A549 (cell line): ENCODE data around the gene TMEM108. TPM values are rescaled to one million over a fixed set of nuclear protein-coding genes. Genes with fewer than 3 reads are reported as not detected.

Experiments
- ATAC-seq, 2 experiments: fragments of 200-7000 bp in 1 of 2; fragments of >200 bp in 1 of 2; cut with Nextera tagmentation in 1 of 2; cut with Tn5 transposase in 1 of 2; 3 replicates each; pipeline versions ENCODE4 v1.8.0 to v1.9.1; 2018 to 2020; ENCODE audit warnings: mild to moderate bottlenecking in 1 of 2, moderate library complexity in 1 of 2
- CTCF ChIA-PET: fragments of 300-600 bp; sonication (Branson Sonifier 250); formaldehyde crosslinking; extraction: SDS; loops from one replicate; lab custom pipeline; 2021; ENCODE audit warnings: antibody characterized with exemption, inconsistent platforms; lab: Yijun Ruan, JAX
- POLR2A ChIA-PET: fragments of 350-600 bp; formaldehyde crosslinking; extraction: SDS; loops from one replicate; lab custom pipeline; 2021; ENCODE audit warnings: antibody characterized with exemption, inconsistent platforms; lab: Yijun Ruan, JAX
- DNase-seq, 2 experiments: peaks; one replicate each; pipeline versions ENCODE4 v3.0.0 to v3.0.0-alpha.2; 2011 to 2016; ENCODE audit warnings: low read depth in 1 of 2, low spot score in 1 of 2
- FAIRE-seq: peaks from 2 replicates; lab custom pipeline; 2011; peaks lifted over from hg19 to GRCh38; lab: Jason Lieb, UNC
- H3K27ac ChIP-seq, 2 experiments: fragments of >200 bp; sonication (Bioruptor Twin); formaldehyde crosslinking; 3 replicates each; pipeline ENCODE4 v1.5.1; 2016 to 2017
- H3K4me1 ChIP-seq: fragments of >200 bp; sonication (Bioruptor Twin); formaldehyde crosslinking; 3 replicates; pipeline ENCODE4 v1.6.1; 2016
- H3K4me2 ChIP-seq: fragments of >200 bp; sonication (Bioruptor Twin); formaldehyde crosslinking; 3 replicates; pipeline ENCODE4 v1.6.1; 2016
- H3K4me3 ChIP-seq: fragments of >200 bp; sonication (Bioruptor Twin); formaldehyde crosslinking; 3 replicates; pipeline ENCODE4 v1.5.1; 2016
- H3K9me3 ChIP-seq: fragments of >200 bp; sonication (Bioruptor Twin); formaldehyde crosslinking; 3 replicates; pipeline ENCODE4 v1.6.1; 2016
- BHLHE40 ChIP-seq: IDR thresholded peaks from 2 replicates; pipeline ENCODE4 v1.6.1; 2012; ENCODE audit warnings: low read depth, low read length, inconsistent platforms
- CBX2 ChIP-seq: fragments of 200-600 bp; sonication (generic); IDR thresholded peaks from 2 replicates; pipeline ENCODE4 v1.6.1; 2016; ENCODE audit warnings: low read depth, mild to moderate bottlenecking, borderline replicate concordance
- CBX8 ChIP-seq: fragments of 200-600 bp; sonication (generic); IDR thresholded peaks from 2 replicates; pipeline ENCODE4 v1.6.1; 2016
- CEBPB ChIP-seq, 2 experiments: fragments of >200 bp in 1 of 2; sonication (Bioruptor Twin) in 1 of 2; formaldehyde crosslinking in 1 of 2; IDR thresholded peaks; 2 replicates each; pipeline ENCODE4 v1.6.1; 2012 to 2016
- CHD2 ChIP-seq: fragments of 150-350 bp; IDR thresholded peaks from 2 replicates; pipeline ENCODE4 v1.6.1; 2014; ENCODE audit warnings: low read length; ENCODE audit not compliant: partially characterized antibody
- CHD4 ChIP-seq: fragments of 200-600 bp; sonication (generic); IDR thresholded peaks from 2 replicates; pipeline ENCODE4 v1.6.1; 2016; ENCODE audit warnings: antibody characterized with exemption, mild to moderate bottlenecking, borderline replicate concordance
- EP300 ChIP-seq, 2 experiments: fragments of >200 bp; sonication (Bioruptor Twin); formaldehyde crosslinking; IDR thresholded peaks; 2 replicates in 1 of 2; 3 replicates in 1 of 2; pipeline ENCODE4 v1.6.1; 2016 to 2017
- ESRRA ChIP-seq: fragments of 150-350 bp; IDR thresholded peaks from 2 replicates; pipeline ENCODE4 v1.6.1; 2014; ENCODE audit warnings: mild to moderate bottlenecking, low read length, borderline replicate concordance
- FOSB ChIP-seq: fragments of 250-450 bp; sonication (Bioruptor Pico); IDR thresholded peaks from 2 replicates; pipeline ENCODE4 v1.5.0; 2020; ENCODE audit warnings: mild to moderate bottlenecking, moderate library complexity
- FOXS1 ChIP-seq: fragments of 250-450 bp; sonication (Bioruptor Pico); IDR thresholded peaks from 2 replicates; pipeline ENCODE4 v1.5.0; 2020; ENCODE audit warnings: mild to moderate bottlenecking, moderate library complexity
- JUN ChIP-seq, 2 experiments: fragments of >200 bp; sonication (Bioruptor Twin); formaldehyde crosslinking; IDR thresholded peaks; 2 replicates in 1 of 2; 3 replicates in 1 of 2; pipeline ENCODE4 v1.6.1; 2016 to 2017
- JUNB ChIP-seq: fragments of >200 bp; sonication (Bioruptor Twin); formaldehyde crosslinking; IDR thresholded peaks from 2 replicates; pipeline ENCODE4 v1.6.1; 2016
- KDM1A ChIP-seq: fragments of 200-600 bp; sonication (generic); IDR thresholded peaks from 2 replicates; pipeline ENCODE4 v1.6.1; 2016; ENCODE audit warnings: low read depth, mild to moderate bottlenecking
- MAFK ChIP-seq: fragments of 450-650 bp; IDR thresholded peaks from 2 replicates; pipeline ENCODE4 v1.6.1; 2014; ENCODE audit not compliant: partially characterized antibody
- MAZ ChIP-seq: fragments of 150-350 bp; IDR thresholded peaks from 2 replicates; pipeline ENCODE4 v1.6.1; 2014; ENCODE audit warnings: antibody characterized with exemption, low read depth, low read length, borderline replicate concordance
- MYC ChIP-seq: IDR thresholded peaks from 2 replicates; pipeline ENCODE4 v1.6.1; 2012; ENCODE audit warnings: mild to moderate bottlenecking, inconsistent platforms, low read length, improper control_type of control experiment, borderline replicate concordance
- NR3C1 ChIP-seq: fragments of >200 bp; sonication (Bioruptor Twin); formaldehyde crosslinking; IDR thresholded peaks from 3 replicates; pipeline ENCODE4 v1.6.1; 2017
- POLR2A ChIP-seq: IDR thresholded peaks from 2 replicates; pipeline ENCODE4 v1.6.1; 2012; ENCODE audit warnings: mild to moderate bottlenecking, low read length
- RFX5 ChIP-seq: fragments of 450-650 bp; IDR thresholded peaks from 2 replicates; pipeline ENCODE4 v1.7.1; 2014; ENCODE audit warnings: antibody characterized with exemption, mild to moderate bottlenecking, moderate library complexity
- RNF2 ChIP-seq: fragments of 200-600 bp; sonication (generic); IDR thresholded peaks from 2 replicates; pipeline ENCODE4 v1.6.1; 2016; ENCODE audit warnings: low read depth, mild to moderate bottlenecking, antibody characterized with exemption, moderate library complexity, borderline replicate concordance
- TFCP2L1 ChIP-seq: fragments of 250-450 bp; sonication (Bioruptor Pico); IDR thresholded peaks from 2 replicates; pipeline ENCODE4 v1.5.0; 2021; ENCODE audit warnings: mild to moderate bottlenecking
- ZSCAN20 ChIP-seq: fragments of 250-450 bp; sonication (Bioruptor Pico); IDR thresholded peaks from 2 replicates; pipeline ENCODE4 v1.8.0; 2022; ENCODE audit warnings: mild to moderate bottlenecking, moderate library complexity
- WGBS: methylation state at CpG from one replicate; pipeline ENCODE4 v1.1.6; 2017; ENCODE audit errors: missing lambda C conversion rate; 5-methylcytosine and 5-hydroxymethylcytosine counted together
- polyA plus RNA-seq, 4 experiments: library from polyadenylated mRNA; depleted of rRNA in 3 of 4; stranded (reverse); fragments of >200 nt; fragmentation: RNase III in 1 of 4; extraction: RNeasy Plus Mini Kit Qiagen cat#74134 plus additional on column Dnase treatment in 1 of 4; gene quantifications; 2 replicates in 3 of 4; 3 replicates in 1 of 4; pipeline ENCODE4 v1.2.3, GENCODE V29; 2011 to 2017
- TF ChIP-seq, protein P1 (sequence below): fragments of >200 bp; sonication (Bioruptor Twin); formaldehyde crosslinking; IDR thresholded peaks from 2 replicates; pipeline ENCODE4 v1.6.1; 2016
- TF ChIP-seq, protein P2 (sequence below): fragments of >200 bp; sonication (Bioruptor Twin); formaldehyde crosslinking; IDR thresholded peaks from 3 replicates; pipeline ENCODE4 v1.5.1; 2016
- TF ChIP-seq, protein P3 (sequence below): IDR thresholded peaks from 2 replicates; pipeline ENCODE4 v1.6.1; 2012; ENCODE audit warnings: low read depth, borderline replicate concordance
- TF ChIP-seq, protein P4 (sequence below): fragments of 450-650 bp; IDR thresholded peaks from 2 replicates; pipeline ENCODE4 v1.6.1; 2014; ENCODE audit warnings: antibody characterized with exemption
- TF ChIP-seq, protein P5 (sequence below): IDR thresholded peaks from 2 replicates; pipeline ENCODE4 v1.6.1; 2012
- TF ChIP-seq, protein P6 (sequence below): fragments of >200 bp; sonication (Bioruptor Twin); formaldehyde crosslinking; IDR thresholded peaks from 3 replicates; pipeline ENCODE4 v1.6.1; 2016
- TF ChIP-seq, protein P7 (sequence below): fragments of 250-450 bp; sonication (Bioruptor Pico); IDR thresholded peaks from 2 replicates; pipeline ENCODE4 v1.5.0; 2020; ENCODE audit warnings: low read depth, mild to moderate bottlenecking, moderate library complexity

Gene TMEM108
- polyA plus RNA-seq, 2 of the 4 experiments (the other 2 are of a cell fraction), result not detected

DNA sequence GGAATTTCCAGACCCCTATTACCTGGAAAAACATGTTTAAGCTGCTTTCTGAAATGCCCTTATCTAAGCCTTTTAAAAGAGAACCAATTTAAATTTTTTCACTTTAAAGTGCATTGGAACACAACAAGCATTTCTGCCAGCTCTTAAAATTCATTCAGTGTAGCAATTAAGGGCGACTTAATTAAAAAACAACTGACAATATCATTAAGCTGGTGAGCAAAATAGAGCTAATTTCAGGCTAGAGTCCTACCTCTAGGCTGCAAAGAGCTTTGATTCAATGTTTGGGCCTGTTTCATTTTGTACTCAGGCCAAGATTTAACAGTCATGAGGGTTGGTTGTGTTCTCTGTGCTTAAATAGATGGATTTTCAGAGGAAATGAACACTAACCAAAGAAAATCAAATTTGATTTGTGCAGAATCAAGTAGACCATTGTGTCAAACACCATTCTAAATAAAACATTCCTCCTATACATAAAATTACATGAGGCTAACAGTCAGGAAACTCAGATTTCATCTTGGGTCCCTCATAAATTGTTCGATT lies 114.6 kb downstream of the TMEM108 start:
- no peak overlapping the region for H3K4me2 ChIP-seq
- H3K27ac ChIP-seq, result no peak overlapping the region
- no peak overlapping the region for H3K4me3 ChIP-seq
- no peak for DNase-seq
- ChIA-PET POLR2A (no interaction called here), CTCF (interaction anchor here (0.8 kb wide), 1 partner anchor 111 kb away, joined by 3 read pairs; no protein-coding TSS in a partner anchor)
- 2% methylated on average over 2 of the region's 2 CpGs for WGBS
- TF ChIP-seq CEBPB (IDR thresholded peaks at IDR 0.05) (no peak), CBX2 (no peak), RFX5 (no peak), JUN (IDR thresholded peaks at IDR 0.05) (no peak), CHD2 (no peak), JUNB (no peak), ESRRA (no peak), POLR2A (no peak), EP300 (IDR thresholded peaks at IDR 0.05) (no peak), FOSB (no peak), MAZ (no peak)
- TF ChIP-seq, protein P1, sequence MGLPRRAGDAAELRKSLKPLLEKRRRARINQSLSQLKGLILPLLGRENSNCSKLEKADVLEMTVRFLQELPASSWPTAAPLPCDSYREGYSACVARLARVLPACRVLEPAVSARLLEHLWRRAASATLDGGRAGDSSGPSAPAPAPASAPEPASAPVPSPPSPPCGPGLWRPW, result no peak
- TF ChIP-seq, protein P2, sequence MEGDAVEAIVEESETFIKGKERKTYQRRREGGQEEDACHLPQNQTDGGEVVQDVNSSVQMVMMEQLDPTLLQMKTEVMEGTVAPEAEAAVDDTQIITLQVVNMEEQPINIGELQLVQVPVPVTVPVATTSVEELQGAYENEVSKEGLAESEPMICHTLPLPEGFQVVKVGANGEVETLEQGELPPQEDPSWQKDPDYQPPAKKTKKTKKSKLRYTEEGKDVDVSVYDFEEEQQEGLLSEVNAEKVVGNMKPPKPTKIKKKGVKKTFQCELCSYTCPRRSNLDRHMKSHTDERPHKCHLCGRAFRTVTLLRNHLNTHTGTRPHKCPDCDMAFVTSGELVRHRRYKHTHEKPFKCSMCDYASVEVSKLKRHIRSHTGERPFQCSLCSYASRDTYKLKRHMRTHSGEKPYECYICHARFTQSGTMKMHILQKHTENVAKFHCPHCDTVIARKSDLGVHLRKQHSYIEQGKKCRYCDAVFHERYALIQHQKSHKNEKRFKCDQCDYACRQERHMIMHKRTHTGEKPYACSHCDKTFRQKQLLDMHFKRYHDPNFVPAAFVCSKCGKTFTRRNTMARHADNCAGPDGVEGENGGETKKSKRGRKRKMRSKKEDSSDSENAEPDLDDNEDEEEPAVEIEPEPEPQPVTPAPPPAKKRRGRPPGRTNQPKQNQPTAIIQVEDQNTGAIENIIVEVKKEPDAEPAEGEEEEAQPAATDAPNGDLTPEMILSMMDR, result no peak
- TF ChIP-seq, protein P3, sequence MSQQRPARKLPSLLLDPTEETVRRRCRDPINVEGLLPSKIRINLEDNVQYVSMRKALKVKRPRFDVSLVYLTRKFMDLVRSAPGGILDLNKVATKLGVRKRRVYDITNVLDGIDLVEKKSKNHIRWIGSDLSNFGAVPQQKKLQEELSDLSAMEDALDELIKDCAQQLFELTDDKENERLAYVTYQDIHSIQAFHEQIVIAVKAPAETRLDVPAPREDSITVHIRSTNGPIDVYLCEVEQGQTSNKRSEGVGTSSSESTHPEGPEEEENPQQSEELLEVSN, result no peak
- FAIRE-seq, result no peak
- no peaks in the 10 kb centered on the region for H3K4me1 ChIP-seq
- no peaks in the 10 kb centered on the region for H3K9me3 ChIP-seq
- no peak for ATAC-seq

DNA sequence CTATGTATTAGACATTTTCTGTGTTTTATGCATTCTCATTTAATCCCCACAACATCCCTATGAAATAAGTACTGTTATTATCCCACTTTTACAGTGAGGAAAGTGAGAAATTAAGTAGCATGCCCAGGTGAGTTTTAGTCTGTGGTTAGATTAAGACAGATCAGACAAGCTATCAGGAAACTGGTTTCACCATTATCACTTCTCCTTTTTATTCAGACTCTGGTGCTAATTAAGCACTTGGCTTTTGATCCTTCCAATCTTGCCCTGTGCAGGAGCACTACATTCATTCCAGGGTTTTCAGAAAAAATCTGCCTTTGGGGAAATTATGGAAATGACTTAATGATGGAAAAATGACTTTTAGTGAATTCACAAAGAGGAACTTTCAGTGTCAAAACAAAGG lies 115.2 kb downstream of the TMEM108 start:
- FAIRE-seq (no peak), ATAC-seq (no peak), DNase-seq (no peak)
- H3K27ac ChIP-seq, result no peak overlapping the region
- H3K4me1 ChIP-seq, result no peaks in the 10 kb centered on the region
- H3K4me3 ChIP-seq, result no peak overlapping the region
- CTCF ChIA-PET, result no interaction called here
- no peak for TF ChIP-seq BHLHE40
- no peak for TF ChIP-seq CBX8
- TF ChIP-seq, protein P4, sequence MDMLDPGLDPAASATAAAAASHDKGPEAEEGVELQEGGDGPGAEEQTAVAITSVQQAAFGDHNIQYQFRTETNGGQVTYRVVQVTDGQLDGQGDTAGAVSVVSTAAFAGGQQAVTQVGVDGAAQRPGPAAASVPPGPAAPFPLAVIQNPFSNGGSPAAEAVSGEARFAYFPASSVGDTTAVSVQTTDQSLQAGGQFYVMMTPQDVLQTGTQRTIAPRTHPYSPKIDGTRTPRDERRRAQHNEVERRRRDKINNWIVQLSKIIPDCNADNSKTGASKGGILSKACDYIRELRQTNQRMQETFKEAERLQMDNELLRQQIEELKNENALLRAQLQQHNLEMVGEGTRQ, result no peak
- TF ChIP-seq, protein P5, sequence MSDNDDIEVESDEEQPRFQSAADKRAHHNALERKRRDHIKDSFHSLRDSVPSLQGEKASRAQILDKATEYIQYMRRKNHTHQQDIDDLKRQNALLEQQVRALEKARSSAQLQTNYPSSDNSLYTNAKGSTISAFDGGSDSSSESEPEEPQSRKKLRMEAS, result no peak
- TF ChIP-seq, protein P6, sequence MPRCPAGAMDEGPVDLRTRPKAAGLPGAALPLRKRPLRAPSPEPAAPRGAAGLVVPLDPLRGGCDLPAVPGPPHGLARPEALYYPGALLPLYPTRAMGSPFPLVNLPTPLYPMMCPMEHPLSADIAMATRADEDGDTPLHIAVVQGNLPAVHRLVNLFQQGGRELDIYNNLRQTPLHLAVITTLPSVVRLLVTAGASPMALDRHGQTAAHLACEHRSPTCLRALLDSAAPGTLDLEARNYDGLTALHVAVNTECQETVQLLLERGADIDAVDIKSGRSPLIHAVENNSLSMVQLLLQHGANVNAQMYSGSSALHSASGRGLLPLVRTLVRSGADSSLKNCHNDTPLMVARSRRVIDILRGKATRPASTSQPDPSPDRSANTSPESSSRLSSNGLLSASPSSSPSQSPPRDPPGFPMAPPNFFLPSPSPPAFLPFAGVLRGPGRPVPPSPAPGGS, result no peak
- no peak for TF ChIP-seq EP300 (IDR thresholded peaks at IDR 0.05)
- no peak for TF ChIP-seq NR3C1
- no peak for TF ChIP-seq TFCP2L1 (CRISPR knock-in tag)
- no peak for TF ChIP-seq KDM1A
- TF ChIP-seq CHD4, result no peak
- TF ChIP-seq JUN (IDR thresholded peaks at IDR 0.05), result no peak
- TF ChIP-seq FOXS1 (CRISPR knock-in tag), result no peak
- TF ChIP-seq RNF2, result no peak
- no peak for TF ChIP-seq CEBPB (IDR thresholded peaks at IDR 0.05)
- TF ChIP-seq ZSCAN20 (CRISPR knock-in tag), result no peak
- TF ChIP-seq MAZ, result no peak
- no peak for TF ChIP-seq MAFK
- TF ChIP-seq, protein P7, sequence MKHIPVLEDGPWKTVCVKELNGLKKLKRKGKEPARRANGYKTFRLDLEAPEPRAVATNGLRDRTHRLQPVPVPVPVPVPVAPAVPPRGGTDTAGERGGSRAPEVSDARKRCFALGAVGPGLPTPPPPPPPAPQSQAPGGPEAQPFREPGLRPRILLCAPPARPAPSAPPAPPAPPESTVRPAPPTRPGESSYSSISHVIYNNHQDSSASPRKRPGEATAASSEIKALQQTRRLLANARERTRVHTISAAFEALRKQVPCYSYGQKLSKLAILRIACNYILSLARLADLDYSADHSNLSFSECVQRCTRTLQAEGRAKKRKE (CRISPR knock-in tag), result no peak
- TF ChIP-seq MYC, result no peak
- no peak overlapping the region for H3K4me2 ChIP-seq
- POLR2A ChIA-PET, result no interaction called here
- H3K9me3 ChIP-seq, result no peaks in the 10 kb centered on the region
